ENCODE measurements around the gene RRBP1. TPM values are rescaled to one million over a fixed set of nuclear protein-coding genes. Genes with fewer than 3 reads are reported as not detected.

Gene RRBP1
- total RNA-seq, 2 experiments from 2014 or later = 26.4 to 27.2 TPM

- peaks cover 0 to 7% of the 10 kb centered on the region in 2 experiments for H3K9me3 ChIP-seq (ENCODE audit: control insufficient read depth in 1 of 2, insufficient read depth in 1 of 2, low read length in 2 of 2)
- ChIA-PET CTCF (interaction anchor here (2.1 kb wide), 1 partner anchor 8 kb away, joined by 8 read pairs; the partner anchor contains the start of gene RRBP1), POLR2A (no interaction called here)
- H3K27ac Mint-ChIP-seq = no peak overlapping the region
- no peak overlapping the region for H3K4me3 ChIP-seq (ENCODE audit: low read length)
- H3K4me3 Mint-ChIP-seq = no peak overlapping the region
- TF ChIP-seq CTCF (IDR thresholded peaks at IDR 0.05) = no peak
- no peaks in the 10 kb centered on the region for H3K9me3 Mint-ChIP-seq
- peaks cover 17 to 28% of the 10 kb centered on the region in 2 experiments for H3K27me3 ChIP-seq (ENCODE audit: control insufficient read depth in 1 of 2, insufficient read depth in 2 of 2, low read length in 2 of 2)
- no peaks in the 10 kb centered on the region for H3K36me3 ChIP-seq (ENCODE audit: insufficient read depth, low read length)
- peaks cover 65% of the 10 kb centered on the region for H3K27me3 Mint-ChIP-seq
- intact Hi-C loops (cut with DNase I, micrococcal nuclease) = no loop called here
- no peaks in the 10 kb centered on the region for H3K4me1 Mint-ChIP-seq (ENCODE audit: low read depth)
- DNase-seq (no peak), ATAC-seq (ENCODE audit: poor library complexity) (no peak)
- no peak overlapping the region for H3K27ac ChIP-seq (ENCODE audit: low read depth in 1 of 2, low read length in 2 of 2)
- H3K4me1 ChIP-seq (ENCODE audit: insufficient read depth, low read length) = no peaks in the 10 kb centered on the region
- H3K36me3 Mint-ChIP-seq (ENCODE audit: low read depth) = no peaks in the 10 kb centered on the region
Observed at GRCh38 chr20:17690144-17690543, 8.1 kb upstream of the RRBP1 start.

GRCh38 chr20:17688965-17689364, 6.9 kb upstream of the RRBP1 start:
- H3K4me3 Mint-ChIP-seq = no peak overlapping the region
- H3K9me3 ChIP-seq (ENCODE audit: control insufficient read depth in 1 of 2, insufficient read depth in 1 of 2, low read length in 2 of 2) = peaks cover 0 to 7% of the 10 kb centered on the region in 2 experiments
- peaks cover 23 to 33% of the 10 kb centered on the region in 2 experiments for H3K27me3 ChIP-seq (ENCODE audit: control insufficient read depth in 1 of 2, insufficient read depth in 2 of 2, low read length in 2 of 2)
- TF ChIP-seq CTCF (IDR thresholded peaks at IDR 0.05) = no peak
- POLR2A ChIA-PET = no interaction called here
- H3K27me3 Mint-ChIP-seq = peaks cover 66% of the 10 kb centered on the region
- DNase-seq (no peak), ATAC-seq (ENCODE audit: poor library complexity) (no peak)
- H3K27ac Mint-ChIP-seq = no peak overlapping the region
- no peaks in the 10 kb centered on the region for H3K4me1 ChIP-seq (ENCODE audit: insufficient read depth, low read length)
- no peaks in the 10 kb centered on the region for H3K36me3 Mint-ChIP-seq (ENCODE audit: low read depth)
- no peak overlapping the region for H3K4me3 ChIP-seq (ENCODE audit: low read length)
- CTCF ChIA-PET = no interaction called here
- no peaks in the 10 kb centered on the region for H3K36me3 ChIP-seq (ENCODE audit: insufficient read depth, low read length)
- intact Hi-C loops (cut with DNase I, micrococcal nuclease) = loop anchor here (10.0 kb wide), 4 partner anchors 184 to 1114 kb away; partner anchors contain the start of genes KIF16B (in 1 of the 2), SEC23B (in 1 of the 2) and SMIM26 (in 1 of the 2)
- no peaks in the 10 kb centered on the region for H3K4me1 Mint-ChIP-seq (ENCODE audit: low read depth)
- no peak overlapping the region for H3K27ac ChIP-seq (ENCODE audit: low read depth in 1 of 2, low read length in 2 of 2)
- H3K9me3 Mint-ChIP-seq = no peaks in the 10 kb centered on the region

- intact Hi-C loops (cut with DNase I, micrococcal nuclease) = loop anchor here (10.0 kb wide), 4 partner anchors 183 to 1113 kb away; partner anchors contain the start of genes KIF16B (in 1 of the 2), SEC23B (in 1 of the 2) and SMIM26 (in 1 of the 2)
- Histone ChIP-seq H3K9me3 (ENCODE audit: control insufficient read depth in 1 of 2, insufficient read depth in 1 of 2, low read length in 2 of 2) (peaks cover 0 to 7% of the 10 kb centered on the region in 2 experiments), H3K4me1 (ENCODE audit: insufficient read depth, low read length) (peaks cover 4% of the 10 kb centered on the region), H3K4me3 (ENCODE audit: low read length) (no peak overlapping the region), H3K27ac (ENCODE audit: low read depth in 1 of 2, low read length in 2 of 2) (no peak overlapping the region), H3K27me3 (ENCODE audit: control insufficient read depth in 1 of 2, insufficient read depth in 2 of 2, low read length in 2 of 2) (peaks cover 23 to 38% of the 10 kb centered on the region in 2 experiments), H3K36me3 (ENCODE audit: insufficient read depth, low read length) (no peaks in the 10 kb centered on the region)
- Mint-ChIP-seq H3K36me3 (ENCODE audit: low read depth) (no peaks in the 10 kb centered on the region), H3K4me3 (no peak overlapping the region), H3K27ac (no peak overlapping the region), H3K27me3 (peaks cover 66% of the 10 kb centered on the region), H3K4me1 (ENCODE audit: low read depth) (peaks cover 6% of the 10 kb centered on the region), H3K9me3 (no peaks in the 10 kb centered on the region)
- ChIA-PET CTCF (no interaction called here), POLR2A (no interaction called here)
- no peak for TF ChIP-seq CTCF (IDR thresholded peaks at IDR 0.05)
- ATAC-seq (ENCODE audit: poor library complexity) = no peak
- no peak for DNase-seq
Observed at GRCh38 chr20:17687800-17688199, 5.8 kb upstream of the RRBP1 start.
